OCI-LY3 (cell line): ENCODE results near the gene MAPKAPK5.

Source experiments
- CTCF ChIP-seq: fragments of 200-600, 300-600 bp; sonication (generic); IDR thresholded peaks from 2 replicates; pipeline ENCODE4 v1.5.1; 2014; ENCODE audit warnings: antibody characterized with exemption, low read length, low read depth
- EZH2phosphoT487 ChIP-seq: fragments of 200-600 bp; shearing (Covaris generic); IDR thresholded peaks from 2 replicates; pipeline ENCODE4 v1.6.1; 2018; ENCODE audit warnings: antibody characterized with exemption, mixed run types, low read depth

GRCh38 chr12:111942557-111942956 is 100.5 kb downstream of the MAPKAPK5 start:
- no peak for TF ChIP-seq EZH2phosphoT487
- TF ChIP-seq CTCF: no peak
